AG04449 (cell line): ENCODE measurements around the gene RAB36.

Experiments used
- CTCF ChIA-PET: fragments of 350-600 bp; formaldehyde crosslinking; extraction: SDS; loops from one replicate; lab custom pipeline; 2021; ENCODE audit warnings: antibody characterized with exemption; lab: Yijun Ruan, JAX
- POLR2A ChIA-PET: fragments of 400-600, 350-600 bp; formaldehyde crosslinking; extraction: SDS; loops from one replicate; lab custom pipeline; 2020; ENCODE audit warnings: antibody characterized with exemption, inconsistent platforms; lab: Yijun Ruan, JAX
- DNase-seq: peaks from one replicate; pipeline ENCODE4 v3.0.0-alpha.2; 2010; ENCODE audit warnings: low read depth, low spot score
- H3K4me3 ChIP-seq: 2 replicates; pipeline ENCODE4 v1.5.1; 2011; ENCODE audit warnings: low read depth, mild to moderate bottlenecking, control low read depth, low read length
- TF ChIP-seq, protein P1 (sequence below): IDR thresholded peaks from one replicate; pipeline ENCODE4 v1.5.1; 2011; ENCODE audit warnings: mild to moderate bottlenecking, moderate library complexity, low read length, control low read depth, inconsistent platforms; ENCODE audit not compliant: insufficient read depth; ENCODE audit errors: missing control alignments

The RAB36 gene

DNA sequence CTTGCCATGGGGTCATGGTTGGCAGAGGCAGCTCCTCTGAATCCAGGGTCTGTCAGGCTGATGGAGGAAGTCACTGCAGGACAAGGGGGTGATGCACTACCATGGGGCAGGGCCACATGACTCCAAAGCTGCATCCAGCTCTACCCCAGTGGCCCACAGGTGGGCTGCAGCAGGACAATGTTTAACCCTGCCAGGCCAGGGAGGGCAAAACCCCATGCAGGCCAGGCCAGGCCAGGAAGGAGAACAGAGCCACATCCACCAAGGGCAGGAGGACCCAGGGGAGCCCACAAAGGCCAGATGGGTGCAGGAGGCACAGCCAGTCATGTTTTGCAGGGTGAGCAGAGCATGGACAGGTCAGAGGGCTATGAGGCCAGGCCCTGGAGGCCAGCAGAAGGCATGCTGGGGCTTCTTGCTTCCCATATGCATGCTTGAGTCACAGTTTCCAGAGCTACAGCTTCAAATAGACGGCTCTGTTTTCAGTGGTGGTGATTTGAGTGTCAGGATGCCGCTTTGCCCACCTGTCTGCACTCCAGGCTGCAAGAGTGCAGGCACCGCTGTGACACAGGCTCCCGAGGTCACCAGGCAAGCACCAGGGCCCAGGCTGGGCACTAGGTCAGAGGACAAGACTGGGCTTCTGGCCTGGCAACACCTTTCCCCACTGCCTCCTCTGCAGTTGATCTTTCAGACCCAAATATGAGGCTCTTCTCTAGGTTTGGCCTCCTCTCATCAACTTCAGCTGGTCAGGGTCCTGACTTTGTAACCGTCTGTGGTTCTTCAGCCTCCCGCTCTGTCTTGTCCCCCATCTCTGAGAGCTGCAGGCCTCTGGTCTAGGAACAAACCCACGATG, 26.4 kb upstream of the RAB36 start:
- no peak for DNase-seq
- TF ChIP-seq, protein P1, sequence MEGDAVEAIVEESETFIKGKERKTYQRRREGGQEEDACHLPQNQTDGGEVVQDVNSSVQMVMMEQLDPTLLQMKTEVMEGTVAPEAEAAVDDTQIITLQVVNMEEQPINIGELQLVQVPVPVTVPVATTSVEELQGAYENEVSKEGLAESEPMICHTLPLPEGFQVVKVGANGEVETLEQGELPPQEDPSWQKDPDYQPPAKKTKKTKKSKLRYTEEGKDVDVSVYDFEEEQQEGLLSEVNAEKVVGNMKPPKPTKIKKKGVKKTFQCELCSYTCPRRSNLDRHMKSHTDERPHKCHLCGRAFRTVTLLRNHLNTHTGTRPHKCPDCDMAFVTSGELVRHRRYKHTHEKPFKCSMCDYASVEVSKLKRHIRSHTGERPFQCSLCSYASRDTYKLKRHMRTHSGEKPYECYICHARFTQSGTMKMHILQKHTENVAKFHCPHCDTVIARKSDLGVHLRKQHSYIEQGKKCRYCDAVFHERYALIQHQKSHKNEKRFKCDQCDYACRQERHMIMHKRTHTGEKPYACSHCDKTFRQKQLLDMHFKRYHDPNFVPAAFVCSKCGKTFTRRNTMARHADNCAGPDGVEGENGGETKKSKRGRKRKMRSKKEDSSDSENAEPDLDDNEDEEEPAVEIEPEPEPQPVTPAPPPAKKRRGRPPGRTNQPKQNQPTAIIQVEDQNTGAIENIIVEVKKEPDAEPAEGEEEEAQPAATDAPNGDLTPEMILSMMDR = no peak
- CTCF ChIA-PET = interaction anchor here (0.7 to 27.3 kb wide), 6 partner anchors 9 to 312 kb away, joined by 3 to 800 read pairs (median 3); no protein-coding TSS in a partner anchor
- POLR2A ChIA-PET = no interaction called here
- no peak overlapping the region for H3K4me3 ChIP-seq

DNA sequence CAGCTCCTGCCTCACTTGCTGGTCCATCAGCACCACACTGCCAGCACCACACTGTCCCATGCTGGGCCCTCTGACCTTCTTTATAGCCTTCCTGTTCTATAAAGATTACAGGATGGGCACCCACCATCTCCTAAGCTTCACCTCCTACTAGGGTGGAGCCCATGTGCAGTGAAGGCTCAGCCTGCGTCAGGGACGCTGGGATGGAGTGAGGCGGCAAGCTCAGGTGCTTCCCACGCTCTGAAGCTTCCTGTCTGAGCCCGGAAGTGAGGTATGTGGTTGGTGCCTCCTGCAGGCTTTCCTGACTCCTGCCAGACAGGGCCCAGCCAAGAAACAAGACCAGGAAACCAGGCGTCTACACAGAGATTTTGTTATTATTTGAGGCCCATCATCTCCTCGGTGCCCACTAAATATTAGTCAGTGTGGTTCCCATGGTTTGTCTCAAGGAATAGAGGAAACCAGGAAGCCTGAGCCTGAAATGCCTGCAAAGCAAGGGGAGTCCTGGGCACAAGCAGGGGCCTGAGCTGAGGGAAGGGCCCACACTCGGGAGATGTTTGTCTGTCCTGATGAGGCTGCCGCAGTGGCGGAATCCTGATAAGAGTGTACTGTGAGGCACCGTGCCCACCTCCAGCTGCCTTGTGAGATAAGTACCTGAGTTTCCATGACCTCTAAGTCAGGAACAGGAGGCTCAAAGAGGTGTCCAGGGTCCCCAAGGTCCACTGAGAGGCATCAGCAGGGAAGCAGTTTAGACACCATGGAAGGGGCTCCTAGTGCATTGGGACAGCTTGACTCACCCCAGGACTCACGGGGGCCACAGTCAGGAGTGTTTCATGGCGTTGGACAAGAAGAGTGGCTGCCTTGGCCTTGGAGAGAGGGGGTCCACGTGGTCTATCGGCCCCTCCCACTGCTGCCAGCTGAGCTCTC, 25.5 kb upstream of the RAB36 start:
- TF ChIP-seq, protein P1 = no peak
- ChIA-PET CTCF (interaction anchor here (1.1 to 27.3 kb wide), 4 partner anchors 9 to 162 kb away, joined by 3 to 800 read pairs (median 4); no protein-coding TSS in a partner anchor), POLR2A (no interaction called here)
- no peak overlapping the region for H3K4me3 ChIP-seq
- no peak for DNase-seq

DNA sequence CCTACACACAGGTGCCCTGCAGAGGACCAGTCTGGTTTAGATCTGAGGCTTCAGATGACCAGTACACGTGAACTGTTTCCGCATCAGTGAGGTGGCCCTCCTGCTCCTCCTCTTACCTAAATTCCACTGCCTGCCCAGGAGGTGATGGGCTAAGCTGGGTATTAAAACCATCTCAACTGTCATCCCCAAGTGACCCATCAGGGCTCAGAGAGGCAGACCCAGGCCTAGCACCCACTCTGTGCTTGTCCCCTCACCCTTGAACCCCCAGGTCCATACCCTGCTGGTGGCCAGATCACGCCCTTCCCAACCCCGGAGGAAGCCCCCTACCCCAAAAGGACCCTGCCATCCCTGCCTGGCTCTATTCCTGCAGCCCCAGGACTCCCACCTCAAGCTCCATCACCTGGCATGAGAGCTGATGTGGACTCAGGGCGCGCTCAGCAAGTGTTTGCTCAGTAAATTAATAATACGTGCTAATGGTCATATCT, 24.8 kb upstream of the RAB36 start:
- ChIA-PET CTCF (interaction anchor here (0.8 to 27.3 kb wide), 5 partner anchors 11 to 271 kb away, joined by 3 to 800 read pairs (median 3); no protein-coding TSS in a partner anchor), POLR2A (interaction anchor here (0.5 kb wide), 1 partner anchor 25 kb away, joined by 3 read pairs; the partner anchor contains the start of gene RAB36)
- DNase-seq = no peak
- TF ChIP-seq, protein P1 = no peak
- no peak overlapping the region for H3K4me3 ChIP-seq

DNA sequence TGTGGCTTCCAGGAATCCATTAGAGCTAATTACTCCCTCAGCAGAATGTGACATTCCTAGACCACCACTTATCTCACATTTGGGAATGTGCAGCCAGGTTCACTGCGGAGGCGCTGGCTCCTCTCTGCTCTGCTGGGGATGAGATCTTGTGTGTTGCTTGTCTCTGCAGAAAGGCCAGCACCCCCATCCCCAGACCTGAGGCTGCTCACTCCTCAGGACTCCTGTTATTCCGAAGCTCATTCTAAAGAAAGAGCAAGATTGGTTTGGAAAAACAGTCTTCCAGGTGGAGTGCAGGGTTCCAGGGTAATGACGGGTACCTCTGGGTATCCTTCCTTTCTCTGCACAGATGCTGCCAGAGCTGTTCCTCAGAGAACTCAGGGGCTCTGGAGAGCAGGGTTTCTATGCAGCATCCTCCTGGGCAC, 24.3 kb upstream of the RAB36 start:
- no peak for DNase-seq
- ChIA-PET CTCF (interaction anchor here (0.8 to 27.3 kb wide), 3 partner anchors 10 to 272 kb away, joined by 3 to 800 read pairs (median 3); no protein-coding TSS in a partner anchor), POLR2A (interaction anchor here (0.5 to 0.7 kb wide), 2 partner anchors 24 to 261 kb away, joined by 3 read pairs; partner anchors contain the start of gene RAB36)
- H3K4me3 ChIP-seq = no peak overlapping the region
- TF ChIP-seq, protein P1 = no peak

DNA sequence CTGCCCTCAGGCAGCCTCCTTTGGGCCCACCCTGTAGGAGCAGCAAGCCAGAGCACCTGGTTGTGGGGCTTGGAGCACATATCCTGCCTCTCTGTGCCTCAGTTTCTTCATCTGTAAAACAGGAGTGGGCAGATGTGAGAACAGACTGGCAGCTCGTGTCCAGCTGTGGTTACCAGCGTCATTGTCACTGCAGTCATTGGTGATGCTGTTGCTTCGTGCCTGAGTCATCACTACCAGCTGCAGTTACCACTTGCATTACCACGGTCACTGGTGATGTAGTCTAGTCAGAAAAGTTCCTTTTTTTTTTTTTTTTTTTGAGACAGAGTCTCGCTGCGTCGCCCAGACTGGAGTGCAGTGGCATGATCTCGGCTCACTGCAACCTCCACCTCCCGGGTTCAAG, 23.9 kb upstream of the RAB36 start:
- TF ChIP-seq, protein P1 = no peak
- CTCF ChIA-PET = interaction anchor here (0.8 to 27.3 kb wide), 3 partner anchors 50 to 272 kb away, joined by 3 to 800 read pairs (median 4); no protein-coding TSS in a partner anchor
- H3K4me3 ChIP-seq = no peak overlapping the region
- POLR2A ChIA-PET = interaction anchor here (0.7 kb wide), 1 partner anchor 262 kb away, joined by 3 read pairs; no protein-coding TSS in a partner anchor
- no peak for DNase-seq
